Measurements from ENCODE around the gene PRODH2.

PRODH2 gene

GRCh38 chr19:35793381-35794165 lies 19.1 kb downstream of the PRODH2 start:
- no peak for DNase-seq

GRCh38 chr19:35792888-35793287 lies 19.8 kb downstream of the PRODH2 start:
- DNase-seq, result no peak

GRCh38 chr19:35792312-35792711 lies 20.3 kb downstream of the PRODH2 start:
- no peak for DNase-seq

GRCh38 chr19:35791814-35792279 lies 20.8 kb downstream of the PRODH2 start:
- no peak for DNase-seq

GRCh38 chr19:35790981-35791813 lies 21.4 kb downstream of the PRODH2 start:
- DNase-seq, result no peak

GRCh38 chr19:35789978-35790944 lies 22.4 kb downstream of the PRODH2 start:
- DNase-seq, result no peak

- no peak for DNase-seq
These were observed 23.3 kb downstream of the PRODH2 start for GRCh38 chr19:35789195-35789977.

GRCh38 chr19:35788205-35788960 lies 24.3 kb downstream of the PRODH2 start:
- no peak for DNase-seq

GRCh38 chr19:35787227-35787799 lies 25.3 kb downstream of the PRODH2 start:
- no peak for DNase-seq

- DNase-seq, result no peak
These were observed 26.1 kb downstream of the PRODH2 start for GRCh38 chr19:35786299-35787160.

- no peak for DNase-seq
These were observed 27.4 kb downstream of the PRODH2 start for GRCh38 chr19:35785339-35785627.

- no peak for DNase-seq
These were observed 27.9 kb downstream of the PRODH2 start for GRCh38 chr19:35784503-35785338.

- DNase-seq, result no peak
These were observed 28.9 kb downstream of the PRODH2 start for GRCh38 chr19:35783469-35784434.

- DNase-seq, result no peak
These were observed 30.1 kb downstream of the PRODH2 start for GRCh38 chr19:35782589-35782988.

GRCh38 chr19:35781650-35782049 lies 31.0 kb downstream of the PRODH2 start:
- DNase-seq, result no peak

GRCh38 chr19:35780717-35781116 lies 31.9 kb downstream of the PRODH2 start:
- no peak for DNase-seq

GRCh38 chr19:35780058-35780457 lies 32.6 kb downstream of the PRODH2 start:
- DNase-seq, result no peak

- no peak for DNase-seq
These were observed 33.6 kb downstream of the PRODH2 start for GRCh38 chr19:35779033-35779432.

Measured in activated CD4-positive, alpha-beta T cell treated with anti-CD3 and anti-CD28 coated beads for 4 hours (primary cell).